Stimulated activated CD4-positive, alpha-beta T cell treated with anti-CD3 and anti-CD28 coated beads, Interleukin-15, amount 100 ng/mL, for 48 hours (primary cell): ENCODE data around the gene MAP4K2.

Experiments used
- DNase-seq, 2 donors: peaks; one replicate each; pipeline ENCODE4 v3.0.0-alpha.2; 2020; ENCODE audit warnings: low read depth in 2 of 2

MAP4K2 gene

GRCh38 chr11:64741375-64742086, 61.5 kb downstream of the MAP4K2 start:
- no peak for DNase-seq

DNA sequence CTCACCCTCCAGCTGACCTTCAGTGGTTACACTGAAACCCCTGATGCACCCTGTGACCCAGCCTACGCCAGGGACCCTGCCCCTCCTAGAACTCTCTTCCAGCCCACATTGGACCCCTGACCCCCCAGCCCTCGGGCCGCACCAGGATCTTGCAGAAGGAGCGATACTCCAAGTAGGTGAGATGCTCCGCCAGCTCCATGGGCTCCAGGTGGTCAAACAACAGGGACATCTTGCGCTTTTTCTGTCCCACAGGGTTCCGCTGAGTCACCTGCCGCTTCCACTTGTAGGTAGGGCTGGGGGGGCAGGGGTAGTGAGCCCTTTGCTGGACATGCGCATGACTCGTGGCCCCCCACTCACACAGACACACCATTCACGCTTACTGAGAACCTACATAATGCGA, 63.1 kb downstream of the MAP4K2 start:
- DNase-seq, result no peak

- DNase-seq, result no peak
Observed at GRCh38 chr11:64736654-64737053, 66.4 kb downstream of the MAP4K2 start.

DNA sequence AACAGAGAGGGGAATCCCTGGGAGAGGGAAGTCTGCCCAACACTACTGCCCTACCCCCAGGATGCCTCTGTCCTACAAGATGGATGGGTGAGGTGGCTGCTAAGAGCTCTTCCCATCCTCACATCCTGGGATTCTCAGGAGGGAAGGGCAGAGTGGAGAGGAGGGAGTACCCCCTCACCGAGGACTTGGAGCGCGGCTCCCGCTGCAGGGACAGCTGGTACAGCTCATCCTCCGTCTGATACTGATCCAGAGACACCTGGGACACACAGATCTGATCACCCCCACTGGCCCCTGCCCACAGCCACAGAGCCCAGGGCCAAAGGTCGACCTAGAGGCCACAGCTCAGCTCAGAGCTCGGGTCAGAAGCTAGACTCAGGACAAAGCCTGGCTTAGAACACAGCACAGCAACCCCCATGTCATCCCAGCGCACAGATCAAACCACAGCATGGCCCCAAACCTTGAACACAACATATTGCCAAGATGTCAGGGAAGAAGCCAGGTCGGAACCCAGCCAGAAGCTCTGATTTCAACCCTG, 67.2 kb downstream of the MAP4K2 start:
- no peak for DNase-seq
